GM12872 (cell line): ENCODE data around the gene RNASE4.
A peak's percentile ranks its signal among the peaks of the same experiment; 100 is the strongest.

Source experiments
- CTCF ChIP-seq: IDR thresholded peaks from 3 replicates; pipeline ENCODE4 v1.5.1; 2011; ENCODE audit warnings: low read depth, mild to moderate bottlenecking, low read length, moderate library complexity; ENCODE audit not compliant: insufficient read depth

RNASE4 gene

GRCh38 chr14:20686386-20687143 is 2.2 kb downstream of the RNASE4 start:
- no peak for TF ChIP-seq CTCF

- TF ChIP-seq CTCF: no peak
Observed at GRCh38 chr14:20687362-20688166, 3.2 kb downstream of the RNASE4 start.

GRCh38 chr14:20688167-20688839 is 3.9 kb downstream of the RNASE4 start, which contains the start of gene ANG:
Gene ANG (plus strand): TSS chr14:20688764. CDS start chr14:20693565, 4,801 bp downstream.
- TF ChIP-seq CTCF: no peak

GRCh38 chr14:20690848-20691640 is 6.7 kb downstream of the RNASE4 start:
- TF ChIP-seq CTCF: peak; percentile 84

- TF ChIP-seq CTCF: no peak
Observed at GRCh38 chr14:20692116-20692751, 7.9 kb downstream of the RNASE4 start.

GRCh38 chr14:20696764-20697163 is 12.4 kb downstream of the RNASE4 start:
- no peak for TF ChIP-seq CTCF
